IPS DF 4.7 (cell line): ENCODE results near the gene KCNIP4.
"Not testable (repeated sequence)": the region's sequence is repeated elsewhere in the genome, so short reads cannot be mapped to it uniquely, and the experiment has no call there.

ENCODE experiments used
- DNase-seq: peaks from one replicate; pipeline ENCODE4 v3.0.0-alpha.2; 2013; ENCODE audit warnings: low spot score; ENCODE audit errors: extremely low read depth

Gene KCNIP4

DNA sequence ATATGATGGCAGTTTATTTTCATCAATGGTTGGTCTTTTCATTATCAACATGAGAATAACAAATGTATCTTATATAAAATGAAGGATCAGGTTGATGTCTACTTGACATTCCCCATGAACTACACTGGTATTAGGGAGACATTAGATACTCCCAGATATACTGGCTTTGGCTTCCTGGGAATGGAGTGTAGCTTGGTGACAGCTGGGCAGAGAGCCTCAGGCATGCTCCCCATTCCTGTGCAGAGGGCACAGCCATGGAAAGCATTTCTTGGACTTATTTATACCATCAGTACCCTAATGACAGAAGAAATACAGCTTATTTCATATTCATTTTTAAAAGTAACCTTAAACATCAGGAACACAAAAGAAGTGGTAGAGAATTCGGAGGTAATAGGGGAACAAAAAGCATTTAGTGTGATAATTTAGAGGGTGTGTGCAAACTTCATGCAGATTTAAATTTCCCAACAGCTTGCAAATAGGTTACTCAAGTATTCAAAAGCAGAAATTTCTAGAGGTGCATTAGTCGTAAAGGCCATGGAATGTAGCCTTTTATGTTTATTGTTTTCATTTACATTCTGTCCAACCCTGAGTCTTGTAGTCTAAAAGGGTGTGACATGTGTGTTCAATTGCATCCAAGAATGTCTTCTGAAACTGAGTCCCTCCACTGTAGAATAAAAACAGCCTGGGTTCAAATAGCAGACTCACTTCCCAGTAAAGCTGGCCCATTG, 573.8 kb downstream of the KCNIP4 start:
- DNase-seq, result no peak

DNA sequence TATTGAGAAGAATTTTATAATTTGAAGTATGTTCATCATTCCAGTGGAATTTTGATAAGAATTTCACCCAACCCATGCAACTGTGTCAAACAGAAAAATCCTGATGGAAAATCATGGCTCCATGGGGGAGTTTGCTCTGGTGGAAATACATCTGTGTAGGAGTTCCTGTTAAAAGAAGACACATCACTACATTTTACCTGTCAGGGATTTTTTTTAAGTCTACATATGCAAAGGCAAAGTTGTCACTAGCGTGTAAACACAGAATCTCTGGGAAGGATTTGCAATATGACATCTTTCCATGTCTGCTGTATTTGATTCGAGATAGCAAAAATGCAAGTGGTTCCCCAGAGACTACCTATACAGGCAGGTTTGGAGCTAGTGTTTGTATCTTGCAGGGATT, 581.0 kb downstream of the KCNIP4 start:
- no peak for DNase-seq

DNA sequence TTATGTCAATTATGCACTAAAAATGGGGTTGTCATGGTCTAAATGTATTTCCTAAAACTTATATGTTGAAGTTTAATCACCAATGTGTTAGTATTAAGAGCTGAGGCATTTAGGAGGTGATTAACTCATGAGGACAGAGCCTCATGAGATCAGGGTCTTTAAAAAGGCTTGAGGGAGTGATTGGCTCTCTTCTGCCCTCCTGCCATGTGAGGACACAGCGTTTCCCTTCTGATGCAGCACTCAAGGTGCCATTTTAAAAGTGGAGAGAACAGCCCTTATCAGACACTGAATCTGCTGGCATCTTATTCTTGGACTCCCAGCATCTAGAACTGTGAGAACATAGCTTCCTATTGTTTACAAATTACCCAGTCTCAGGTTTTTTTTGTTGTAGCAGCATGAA, 581.7 kb downstream of the KCNIP4 start:
- DNase-seq, result no peak

DNA sequence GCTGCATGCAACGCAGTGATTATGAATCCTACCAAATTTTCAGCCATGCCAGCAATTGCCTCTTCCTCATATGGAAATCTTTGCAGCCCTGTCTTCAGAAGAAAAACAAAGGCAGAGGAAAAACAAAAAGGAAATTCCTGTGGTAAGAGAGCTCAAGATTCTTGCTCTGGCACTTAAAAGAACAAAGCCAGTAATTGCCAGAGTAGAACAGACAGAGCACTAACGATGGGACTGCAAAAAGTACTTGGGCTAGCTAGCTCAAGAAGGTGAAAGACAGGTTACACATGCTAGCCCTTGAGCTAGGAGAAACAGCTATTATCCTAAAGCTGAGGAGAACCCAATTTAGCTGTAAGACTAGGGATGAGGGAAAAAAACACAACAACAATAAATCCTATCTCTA, 582.3 kb downstream of the KCNIP4 start:
- peak; percentile 53 for DNase-seq

DNA sequence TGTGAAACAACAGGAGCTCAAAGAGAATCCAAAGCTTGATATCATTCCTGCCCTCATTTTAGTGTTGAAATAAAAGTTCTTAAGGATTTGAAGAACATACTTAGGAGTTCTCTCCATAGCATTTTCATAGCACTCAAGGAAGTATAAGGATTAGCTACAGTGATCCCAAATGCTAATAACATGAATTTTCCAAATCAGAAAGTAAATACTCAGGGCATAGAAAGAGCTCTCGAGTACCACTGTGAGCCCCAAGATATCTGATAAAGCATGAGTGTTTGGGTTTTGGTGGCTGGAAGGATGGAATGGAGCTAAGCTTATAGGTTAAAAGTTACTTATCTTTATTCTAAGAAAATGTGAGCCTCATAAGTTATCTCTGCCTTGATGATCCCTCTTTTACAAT, 584.9 kb downstream of the KCNIP4 start:
- DNase-seq, result no peak

DNA sequence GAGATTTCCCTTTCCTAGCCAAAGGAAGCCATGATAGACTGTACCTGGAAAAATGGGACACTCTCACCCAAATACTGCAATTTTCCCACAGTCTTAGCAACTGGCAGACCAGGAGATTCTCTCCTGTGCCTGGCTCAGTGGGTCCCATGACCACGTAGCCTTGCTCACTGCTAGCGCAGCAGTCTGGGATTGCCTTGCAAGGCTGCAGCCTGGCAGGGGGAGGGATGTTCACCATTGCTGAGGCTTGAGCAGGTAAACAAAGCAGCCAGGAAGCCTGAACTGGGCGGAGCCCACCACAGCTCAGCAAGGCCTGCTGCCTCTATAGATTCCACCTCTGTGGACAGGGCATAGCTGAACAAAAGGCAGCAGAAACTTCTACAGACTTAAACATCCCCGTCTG, 596.2 kb downstream of the KCNIP4 start:
- DNase-seq, result not testable (repeated sequence)

DNA sequence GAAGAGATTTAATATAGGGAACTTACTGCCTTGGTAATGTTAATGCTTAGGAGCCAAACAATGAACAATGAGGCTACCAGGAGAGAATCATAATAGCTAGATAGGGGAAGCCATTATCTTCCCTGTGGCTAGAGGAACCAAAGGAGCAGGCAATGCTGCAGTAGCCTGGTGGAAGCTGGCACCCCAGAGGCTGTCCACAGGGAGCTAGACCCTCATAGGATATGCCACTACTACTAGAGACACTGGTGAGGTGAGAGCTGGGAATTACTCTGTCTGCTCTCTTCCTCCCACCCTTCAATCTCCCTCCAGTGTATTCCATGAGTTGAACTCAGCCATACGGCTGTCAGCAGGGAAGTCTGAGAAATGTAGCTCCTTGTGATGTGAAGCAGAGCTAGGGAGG, 601.4 kb downstream of the KCNIP4 start:
- no peak for DNase-seq

DNA sequence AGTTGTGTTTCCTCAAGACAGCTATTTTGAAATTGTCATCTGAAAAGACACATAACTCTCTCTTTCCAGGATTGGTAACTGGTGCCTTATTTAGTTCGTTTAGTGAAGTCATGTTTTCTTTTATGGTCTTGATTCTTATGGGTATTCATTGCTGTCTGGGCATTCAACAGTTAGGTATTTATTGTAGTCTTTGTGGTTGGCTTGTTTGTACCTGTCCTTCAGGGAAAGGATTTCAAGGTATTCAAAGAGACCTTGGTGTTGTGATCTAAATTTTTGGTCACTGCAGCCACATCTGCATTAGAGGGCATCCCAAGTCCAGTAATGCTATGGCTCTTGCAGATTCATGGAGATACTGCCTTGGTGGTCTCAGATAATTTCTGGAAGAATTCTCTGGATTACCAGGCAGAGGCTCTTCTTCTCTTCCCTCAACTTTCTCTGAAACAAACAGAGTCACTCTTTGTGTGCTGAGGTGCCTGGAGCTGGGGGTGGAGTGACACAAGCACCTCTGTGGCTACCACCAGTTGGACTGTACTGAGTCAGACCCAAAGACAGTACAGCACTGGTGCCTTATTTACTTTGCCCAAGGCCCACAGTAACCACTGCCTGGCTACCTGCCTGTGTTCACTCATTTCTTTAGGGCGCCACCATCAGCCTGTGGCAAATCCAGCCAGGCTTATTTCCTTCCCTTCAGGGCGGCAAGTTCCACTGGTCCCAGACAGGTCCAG, 620.4 kb downstream of the KCNIP4 start:
- no peak for DNase-seq

DNA sequence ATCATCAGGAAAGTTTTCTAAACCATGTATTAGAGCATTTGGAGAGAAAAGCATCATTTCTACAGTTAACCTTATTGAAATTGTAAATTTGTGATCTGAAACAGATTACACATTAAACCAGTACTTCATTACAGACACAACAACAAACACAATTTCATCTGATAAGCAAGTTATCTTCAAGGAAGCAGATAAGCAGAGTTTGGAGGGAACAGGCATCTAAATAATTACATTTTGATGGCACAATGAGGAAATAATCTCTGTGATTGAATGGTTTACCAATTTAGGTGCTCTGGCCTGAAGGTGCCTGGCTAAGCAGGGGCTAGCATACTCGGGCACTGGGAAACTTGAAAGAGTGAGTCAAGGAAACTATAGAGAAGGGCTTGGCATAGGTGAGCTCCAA, 628.5 kb downstream of the KCNIP4 start:
- no peak for DNase-seq

DNA sequence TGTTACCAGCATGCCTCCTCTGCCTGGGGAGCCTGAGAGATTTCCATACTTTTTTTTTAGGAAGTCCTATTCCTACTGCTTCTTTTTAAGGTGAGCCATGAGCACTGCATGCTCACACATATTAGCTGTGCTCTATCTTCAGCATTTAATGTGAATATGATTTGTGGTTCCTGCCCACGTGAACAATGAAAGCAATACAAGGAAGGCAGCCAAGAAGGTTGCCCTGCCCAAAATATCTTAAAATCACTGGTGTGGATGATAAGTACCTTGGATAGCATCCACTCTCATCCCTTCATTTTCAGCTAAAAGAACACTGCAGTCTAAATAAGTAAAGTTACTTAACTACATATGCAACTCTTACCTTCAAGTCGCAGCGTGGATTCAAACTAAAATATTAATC, 640.9 kb downstream of the KCNIP4 start:
- no peak for DNase-seq

DNA sequence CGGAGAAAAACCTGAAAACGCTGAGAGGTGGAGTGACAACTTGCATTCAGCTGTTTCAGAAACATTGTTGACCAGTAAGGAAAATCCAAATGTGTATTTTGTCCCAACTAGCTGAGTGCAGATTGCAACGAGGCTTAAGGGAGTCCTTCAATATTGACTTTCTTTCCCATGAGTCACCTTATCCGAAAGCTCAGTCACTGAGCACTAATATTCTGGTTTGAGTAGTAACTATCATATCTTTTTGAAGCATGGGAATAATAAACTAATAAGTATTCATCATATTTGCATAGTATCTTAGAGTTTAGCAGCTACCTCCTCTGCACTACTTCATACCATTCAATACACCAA, 644.1 kb downstream of the KCNIP4 start:
- no peak for DNase-seq

DNA sequence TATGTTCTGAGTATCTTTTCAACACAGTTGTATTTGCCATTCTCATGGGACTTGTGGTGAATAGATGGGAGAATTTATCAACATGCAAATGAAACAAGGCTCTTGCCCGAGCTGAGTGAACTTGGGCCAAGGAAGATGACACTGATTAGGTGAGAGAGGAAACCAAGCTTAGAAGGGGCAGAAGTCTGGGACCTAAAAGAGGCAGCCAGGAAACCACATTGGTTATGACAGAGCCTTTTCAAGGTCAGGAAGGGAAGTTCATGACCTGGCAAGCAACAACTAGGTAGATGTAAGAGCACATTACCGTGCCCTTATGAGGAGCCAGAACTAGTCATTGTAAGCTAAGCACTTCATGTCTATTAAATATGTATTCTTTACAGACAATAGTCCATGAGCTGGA, 658.0 kb downstream of the KCNIP4 start:
- no peak for DNase-seq

DNA sequence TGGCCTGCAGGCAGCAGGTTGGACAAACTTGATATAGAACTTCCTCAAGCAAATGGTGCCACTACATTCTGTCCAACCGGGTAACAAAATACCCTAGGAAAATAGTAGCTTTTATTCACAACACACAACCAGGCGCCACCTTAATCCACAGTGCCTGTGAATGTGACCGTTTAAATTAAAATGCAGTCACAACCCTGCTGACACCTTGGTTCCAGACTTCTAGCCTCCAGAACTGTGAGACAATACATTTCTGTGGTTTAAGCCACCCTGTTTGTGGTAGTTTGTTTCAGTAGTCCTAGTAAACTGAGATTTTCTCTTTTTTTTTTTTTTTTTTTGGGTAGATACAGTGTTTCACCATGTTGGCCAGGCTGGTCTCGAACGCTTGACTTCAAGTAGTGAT, 672.5 kb downstream of the KCNIP4 start:
- DNase-seq, result no peak

DNA sequence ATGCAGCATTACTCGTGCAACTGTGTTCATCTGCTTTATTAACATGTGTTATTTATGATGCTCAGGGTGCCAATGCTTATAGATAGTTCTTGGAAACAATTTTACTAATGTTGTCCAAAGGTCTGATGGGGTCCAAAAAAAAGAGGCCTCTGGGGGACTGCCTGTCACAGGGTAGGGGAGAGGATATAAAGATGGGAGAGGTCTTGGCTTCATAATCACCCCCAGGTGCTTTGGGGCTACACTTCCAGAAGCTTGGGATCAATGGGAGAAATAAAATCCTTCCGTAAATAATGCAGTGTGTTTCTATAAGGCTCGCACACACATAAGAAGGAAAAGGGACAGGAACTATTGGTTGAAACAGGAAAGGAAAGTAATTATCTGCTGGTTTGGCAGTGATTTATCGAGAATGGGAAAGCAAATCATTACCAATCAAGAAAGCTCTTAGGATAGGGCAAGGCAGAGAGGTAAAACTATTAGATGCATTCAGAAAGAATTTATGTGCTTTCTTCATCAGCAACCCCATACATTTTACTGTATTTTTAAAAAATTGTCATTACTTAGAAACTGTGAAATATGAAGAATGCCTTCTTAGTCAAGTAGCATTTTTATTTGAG, 677.0 kb downstream of the KCNIP4 start:
- DNase-seq, result no peak

DNA sequence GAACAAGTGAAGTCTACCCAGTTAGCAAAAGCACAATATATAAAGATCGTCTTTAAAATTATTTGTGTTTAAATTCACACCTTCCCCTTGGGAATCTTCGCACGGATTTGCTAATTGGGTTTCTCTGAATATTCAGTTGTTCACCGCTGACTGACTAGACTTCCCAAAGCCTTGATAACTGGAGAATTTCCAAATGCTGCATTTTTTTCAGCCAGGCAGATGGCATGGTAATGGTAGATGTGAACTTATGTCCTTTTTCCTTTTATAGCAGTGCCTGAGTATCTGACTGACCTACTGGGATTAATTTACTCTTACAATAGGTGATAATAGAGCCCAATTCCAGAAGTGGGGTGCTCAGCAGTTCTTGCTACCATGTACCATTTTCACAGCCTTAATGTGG, 700.2 kb downstream of the KCNIP4 start:
- DNase-seq, result no peak

DNA sequence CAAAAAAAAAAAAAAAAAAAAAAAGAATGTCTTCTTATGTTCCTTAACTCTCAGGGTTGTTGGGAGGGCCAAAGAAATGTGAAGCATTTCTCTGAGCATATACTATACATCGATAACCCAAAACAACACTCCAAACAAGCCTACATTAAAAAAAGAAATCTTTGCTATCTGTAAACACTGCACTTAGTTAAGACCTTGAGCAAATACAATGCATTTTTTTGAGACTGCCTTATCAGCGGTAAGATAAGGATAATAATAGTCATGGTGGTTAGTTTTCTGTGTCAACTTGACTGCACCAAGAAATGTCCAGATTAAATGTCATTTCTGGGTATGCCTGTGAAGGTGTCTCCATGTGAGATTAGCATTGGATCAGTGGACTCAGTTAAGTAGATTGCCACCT, 706.4 kb downstream of the KCNIP4 start:
- no peak for DNase-seq

DNA sequence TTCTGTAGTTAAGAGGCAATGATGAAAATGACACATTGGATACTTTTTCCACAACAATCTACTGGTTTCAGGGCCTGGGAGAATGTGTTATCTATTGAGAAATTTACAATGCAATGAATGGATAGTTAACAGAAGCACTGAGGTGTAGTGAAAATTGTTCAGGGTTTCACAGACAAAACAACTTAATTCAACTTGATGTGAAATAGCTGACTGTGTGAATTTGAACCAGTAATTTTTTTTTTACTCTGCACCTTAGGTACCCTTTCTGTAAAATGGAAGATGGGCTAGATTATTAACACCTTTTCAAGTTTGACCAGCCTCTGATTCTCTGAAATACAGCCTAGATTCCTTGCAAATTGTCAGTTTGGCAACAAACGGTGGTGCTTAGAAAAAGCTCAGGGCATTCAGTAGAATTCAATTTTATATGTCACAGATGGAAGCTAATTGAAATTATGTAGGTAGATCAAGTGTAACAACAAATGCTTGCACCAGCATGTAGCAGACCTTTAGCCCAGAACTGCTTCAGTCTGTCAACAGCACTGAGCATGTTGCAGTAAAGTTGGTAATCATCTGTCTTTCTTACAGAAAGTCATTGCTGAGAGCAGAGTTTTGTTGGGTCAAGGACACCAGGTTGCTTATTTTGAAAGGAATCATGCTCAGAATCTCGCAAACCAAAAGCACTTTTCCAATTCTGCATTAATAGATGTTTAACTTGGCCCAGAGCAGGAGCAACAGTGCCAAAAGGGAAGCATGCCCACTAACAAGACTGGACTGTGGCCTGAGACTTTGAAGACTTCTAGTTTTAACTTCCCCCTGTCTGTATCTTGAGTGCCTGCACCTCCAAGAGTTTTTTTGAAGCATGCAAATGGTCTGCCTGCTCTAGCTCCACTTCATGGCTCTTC, 721.7 kb downstream of the KCNIP4 start:
- no peak for DNase-seq

DNA sequence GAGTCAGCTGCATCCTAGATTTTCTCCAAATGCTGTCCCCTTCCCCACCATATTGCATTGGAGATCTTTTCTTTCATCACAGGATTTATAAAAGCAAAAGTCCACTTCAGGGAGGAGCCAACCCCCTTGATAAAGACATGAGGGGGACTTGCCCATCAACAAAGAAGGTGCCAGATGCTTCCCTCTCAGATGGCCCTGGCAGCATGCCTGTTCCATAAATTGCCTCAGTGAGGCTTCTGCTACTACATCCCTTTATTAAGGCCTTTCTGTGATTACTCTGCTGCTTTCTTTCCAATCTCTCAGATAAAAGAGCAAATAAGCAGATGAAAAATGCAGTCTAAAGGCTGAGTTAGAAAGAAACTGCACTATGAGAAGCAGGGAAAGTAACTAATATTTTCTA, 736.7 kb downstream of the KCNIP4 start:
- DNase-seq, result no peak

DNA sequence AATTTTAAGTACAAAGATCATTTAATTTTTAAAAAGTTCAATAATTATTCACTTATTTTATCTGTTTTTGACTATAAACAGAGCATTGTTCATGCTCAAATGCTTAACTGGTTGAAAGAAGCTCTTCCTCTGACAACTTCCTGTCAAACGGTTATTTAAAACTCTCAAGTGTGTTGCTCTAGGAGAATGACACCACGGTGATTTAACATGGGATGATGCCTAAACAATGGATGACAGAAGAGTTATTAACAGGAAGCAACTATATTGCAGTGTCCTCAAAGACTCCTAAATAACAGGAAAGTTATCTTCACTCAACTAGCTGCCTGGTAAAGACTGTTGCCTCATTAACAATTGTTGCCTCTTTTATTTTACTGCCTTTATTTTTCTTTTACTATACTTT, 738.7 kb downstream of the KCNIP4 start:
- DNase-seq, result no peak

DNA sequence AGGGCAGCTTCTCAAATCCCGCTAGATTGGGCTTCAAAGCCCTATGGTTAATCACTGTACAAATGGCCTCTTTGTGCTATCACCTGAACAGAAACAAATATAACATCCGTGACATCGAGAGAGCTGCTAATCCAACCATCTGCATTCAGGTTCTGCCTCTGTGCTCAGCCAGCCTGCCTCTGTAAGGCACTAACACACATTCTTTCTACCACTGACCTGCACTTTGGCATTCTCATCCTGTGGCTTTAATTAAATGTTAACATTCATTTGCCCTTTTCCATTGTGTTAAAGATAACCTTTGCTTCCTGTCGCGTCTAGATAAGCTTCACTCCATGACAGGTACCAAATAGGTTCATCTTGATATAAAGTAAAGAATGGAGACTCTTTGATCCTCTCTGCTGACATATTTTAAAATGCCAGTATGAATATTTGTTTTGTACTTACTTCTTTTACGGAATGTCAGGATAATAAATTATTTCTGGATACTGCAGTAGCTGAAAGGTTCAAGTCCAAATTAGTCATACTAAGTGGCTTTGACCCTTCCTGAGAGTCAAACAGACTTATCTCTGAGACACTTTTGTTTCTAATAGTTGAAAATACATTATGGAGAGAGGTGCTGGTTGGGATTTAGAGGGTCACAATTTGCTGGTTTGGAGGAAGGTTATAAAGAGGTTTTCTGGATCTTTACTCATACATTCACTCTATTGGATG, 742.6 kb downstream of the KCNIP4 start:
- DNase-seq, result no peak

DNA sequence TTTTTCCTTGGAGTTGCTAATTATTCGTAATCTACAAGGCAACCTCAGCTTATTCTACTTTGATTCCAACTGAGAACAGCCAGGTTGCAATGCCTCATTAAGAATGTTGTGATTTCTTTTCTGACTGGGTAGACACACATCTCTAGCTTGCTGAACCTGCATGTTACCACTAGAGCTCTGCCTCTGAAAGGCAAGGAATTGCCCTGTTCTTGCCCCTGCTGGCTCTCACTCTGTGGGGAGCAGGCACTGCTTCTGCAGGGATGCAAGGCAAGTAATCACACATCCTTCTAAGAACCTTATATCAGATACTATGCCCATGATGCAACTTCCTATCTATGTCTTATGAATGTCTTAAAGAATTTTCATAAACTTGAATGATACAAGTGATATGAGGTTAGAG, 745.2 kb downstream of the KCNIP4 start:
- no peak for DNase-seq
